WI38 (cell line): ENCODE results near the gene MTX1.

ENCODE experiments used
- H3K4me3 ChIP-seq: 2 replicates; pipeline ENCODE4 v1.5.1; 2011; ENCODE audit warnings: low read depth, mild to moderate bottlenecking, control low read depth, low read length
- CTCF ChIP-seq: IDR thresholded peaks from 2 replicates; pipeline ENCODE4 v1.5.1; 2012; ENCODE audit warnings: low read depth, mild to moderate bottlenecking, control low read depth, low read length

MTX1 gene

GRCh38 chr1:155177192-155177917, 31.1 kb upstream of the MTX1 start:
- H3K4me3 ChIP-seq: no peak overlapping the region
- no peak for TF ChIP-seq CTCF

- no peak for TF ChIP-seq CTCF
- no peak overlapping the region for H3K4me3 ChIP-seq
Measured at GRCh38 chr1:155177918-155178281, 30.6 kb upstream of the MTX1 start.

- H3K4me3 ChIP-seq: no peak overlapping the region
- TF ChIP-seq CTCF: no peak
Measured at GRCh38 chr1:155178441-155179111, 29.9 kb upstream of the MTX1 start.

GRCh38 chr1:155179112-155180031, 29.1 kb upstream of the MTX1 start:
- H3K4me3 ChIP-seq: no peak overlapping the region
- TF ChIP-seq CTCF: no peak

GRCh38 chr1:155181371-155182051, 27.0 kb upstream of the MTX1 start:
- no peak overlapping the region for H3K4me3 ChIP-seq
- TF ChIP-seq CTCF: no peak

GRCh38 chr1:155182052-155182550, 26.4 kb upstream of the MTX1 start:
- no peak for TF ChIP-seq CTCF
- H3K4me3 ChIP-seq: no peak overlapping the region
